GM18508 (cell line): Measurements from ENCODE around the gene FCGR1A.
"Not testable (repeated sequence)": the region's sequence is repeated elsewhere in the genome, so short reads cannot be mapped to it uniquely, and the experiment has no call there.

Source experiments
- ATAC-seq: cut with Tn5 transposase; IDR thresholded peaks from one replicate; pipeline ENCODE4 v1.9.1; 2021; ENCODE audit warnings: moderate number of reproducible peaks; ENCODE audit not compliant: insufficient read depth, unreplicated experiment

Gene FCGR1A

DNA sequence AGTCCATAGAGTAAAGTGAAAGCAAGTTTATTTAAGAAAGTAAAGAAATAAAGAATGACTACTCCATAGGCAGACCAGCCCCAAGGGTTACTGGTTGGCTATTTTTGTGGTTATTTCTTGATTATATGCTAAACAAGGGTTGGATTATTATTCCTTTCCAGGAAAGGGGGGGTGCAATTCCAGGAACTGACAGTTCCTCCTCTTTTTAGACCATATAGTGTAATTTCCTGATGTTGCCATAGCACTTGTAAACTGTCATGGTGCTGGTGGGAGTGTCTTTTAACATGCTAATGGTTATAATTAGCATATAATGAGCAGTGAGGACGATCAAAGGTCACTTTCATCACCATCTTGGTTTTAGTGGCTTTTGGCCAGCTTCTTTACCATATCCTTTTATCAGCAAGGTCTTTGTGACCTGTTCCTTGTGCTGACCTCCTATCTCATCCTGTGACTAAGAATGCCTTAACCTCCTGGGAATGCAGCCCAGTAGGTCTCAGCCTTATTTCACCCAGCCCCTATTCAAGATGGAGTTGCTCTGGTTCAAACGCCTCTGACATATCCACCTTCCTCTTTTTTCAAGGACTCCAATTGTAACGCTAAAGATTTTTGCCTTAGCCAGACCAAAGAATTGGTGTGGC is 6.9 kb upstream of the FCGR1A start:
- not testable (repeated sequence) for ATAC-seq

DNA sequence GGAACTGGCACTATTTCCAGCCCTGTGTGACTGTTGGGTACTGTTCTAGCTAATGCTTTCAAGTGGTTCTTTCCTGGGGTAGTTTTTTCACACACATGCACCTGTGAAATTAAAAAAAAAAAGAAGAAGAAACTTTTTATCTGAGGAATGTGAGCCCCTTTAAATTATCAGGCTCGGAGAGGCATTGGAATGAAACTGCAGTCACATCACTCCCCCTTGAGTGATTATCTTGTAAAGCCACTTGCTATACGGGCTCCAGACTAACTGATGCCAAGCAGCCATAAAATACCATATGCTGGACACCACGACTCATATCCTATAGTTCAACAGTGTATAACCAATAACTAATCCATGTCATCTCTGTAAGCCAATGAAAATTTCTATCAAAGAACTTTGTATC is 5.4 kb upstream of the FCGR1A start:
- not testable (repeated sequence) for ATAC-seq

DNA sequence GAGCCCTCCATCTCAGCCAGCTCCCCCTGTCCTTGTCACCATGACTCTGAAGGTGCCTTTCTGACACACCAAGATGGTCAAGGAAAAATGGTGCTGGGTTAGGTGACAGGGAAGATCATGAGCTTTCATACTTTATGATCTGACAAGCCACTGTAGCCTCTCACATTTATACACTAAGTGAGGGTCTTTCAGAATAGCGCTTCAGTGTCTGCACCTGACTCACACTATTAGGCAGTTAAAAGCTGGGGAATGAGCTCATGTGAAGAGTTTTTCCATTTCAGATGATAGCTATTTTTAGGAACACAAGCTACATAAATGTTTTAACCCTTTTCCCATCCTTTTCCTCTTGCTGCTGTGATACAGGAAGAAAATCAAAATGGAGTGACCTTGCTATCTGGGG is 4.2 kb upstream of the FCGR1A start:
- ATAC-seq, result not testable (repeated sequence)

DNA sequence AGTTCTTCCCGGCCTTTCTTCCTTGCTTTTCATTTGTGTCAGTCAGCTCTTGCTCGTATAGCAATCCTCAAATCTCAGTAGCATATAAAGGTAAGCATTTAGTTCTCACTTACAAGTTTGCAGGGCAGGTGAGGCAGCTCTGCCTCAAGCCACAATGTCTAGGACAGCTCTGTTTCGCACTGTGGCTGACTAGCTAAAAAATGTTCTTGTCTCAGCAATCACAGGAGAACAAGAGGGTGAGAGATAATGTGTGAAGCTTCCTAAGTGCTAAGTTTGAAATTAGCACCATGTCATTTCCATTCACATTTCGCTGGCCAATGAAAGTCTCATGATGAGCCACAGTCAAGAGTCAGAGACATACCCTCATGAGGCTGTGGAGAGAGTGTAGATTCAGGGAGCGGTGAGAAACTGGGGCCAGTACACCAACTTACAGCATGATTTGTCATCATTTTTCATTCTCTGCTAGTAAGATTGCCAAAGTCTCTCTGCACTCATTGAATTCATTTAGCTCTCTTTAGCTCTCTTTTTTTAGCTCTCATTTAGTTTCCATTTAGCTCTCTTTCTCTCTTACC is 995 bp upstream of the FCGR1A start:
- not testable (repeated sequence) for ATAC-seq

DNA sequence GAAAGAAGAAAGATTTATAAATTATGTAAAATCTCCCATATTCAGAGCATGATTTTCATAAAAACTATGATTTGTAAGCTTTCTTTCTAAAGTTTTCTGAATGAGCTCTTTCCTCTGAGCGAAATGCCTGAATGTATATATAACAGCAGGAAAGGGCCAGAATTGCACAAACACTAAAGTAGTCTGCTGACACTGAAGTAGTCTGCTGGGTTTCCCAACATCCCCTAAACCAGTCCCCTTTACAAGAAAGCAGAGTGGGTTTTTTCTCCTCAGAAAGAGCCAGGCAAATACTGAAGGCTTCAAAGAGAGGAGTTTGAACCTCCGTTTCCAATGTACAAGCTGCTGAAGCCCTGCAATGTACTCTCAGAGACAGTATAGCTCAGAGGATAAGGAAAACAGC is 795 bp downstream of the FCGR1A start:
- ATAC-seq, result not testable (repeated sequence)

DNA sequence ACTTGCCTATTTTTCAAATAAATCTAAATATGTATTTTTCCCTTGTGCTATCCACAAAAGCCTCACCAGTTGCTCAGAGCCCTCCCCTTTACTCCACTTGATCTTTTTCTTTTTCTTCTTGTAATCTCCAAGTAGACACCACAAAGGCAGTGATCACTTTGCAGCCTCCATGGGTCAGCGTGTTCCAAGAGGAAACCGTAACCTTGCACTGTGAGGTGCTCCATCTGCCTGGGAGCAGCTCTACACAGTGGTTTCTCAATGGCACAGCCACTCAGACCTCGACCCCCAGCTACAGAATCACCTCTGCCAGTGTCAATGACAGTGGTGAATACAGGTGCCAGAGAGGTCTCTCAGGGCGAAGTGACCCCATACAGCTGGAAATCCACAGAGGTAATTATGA is 1.4 kb downstream of the FCGR1A start:
- not testable (repeated sequence) for ATAC-seq

DNA sequence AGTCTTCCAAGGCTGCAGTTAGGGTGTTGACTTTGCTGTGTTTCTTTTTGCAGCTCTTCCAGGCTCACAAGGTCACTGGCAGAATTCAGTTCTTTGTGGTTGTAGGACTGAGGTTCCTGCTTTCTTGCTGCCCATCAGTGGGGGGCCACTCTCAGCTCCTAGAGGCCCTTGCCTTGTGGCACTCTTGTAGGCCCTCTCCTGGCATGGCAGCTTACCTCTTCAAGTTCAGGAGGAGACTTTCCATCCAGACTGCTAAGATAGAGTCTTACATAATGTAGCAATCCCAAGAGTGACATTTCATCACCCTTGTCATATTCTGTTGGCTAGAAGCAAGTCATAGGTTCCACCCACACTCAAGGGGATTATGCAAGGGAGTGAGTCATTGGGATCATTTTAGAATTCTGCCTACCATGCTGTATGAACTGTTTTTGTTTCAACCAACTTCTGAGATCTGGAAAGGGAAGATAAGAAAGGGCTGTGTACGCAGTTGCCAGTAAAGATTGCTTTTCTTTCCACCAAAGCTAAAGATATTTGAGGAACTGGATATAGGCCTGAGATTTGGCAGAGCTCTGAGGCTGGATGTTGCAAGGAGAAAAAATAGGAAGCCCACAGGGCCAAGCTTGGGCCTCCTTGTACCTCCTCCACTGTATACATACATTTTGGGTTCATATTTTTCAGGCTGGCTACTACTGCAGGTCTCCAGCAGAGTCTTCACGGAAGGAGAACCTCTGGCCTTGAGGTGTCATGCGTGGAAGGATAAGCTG is 5.4 kb downstream of the FCGR1A start:
- not testable (repeated sequence) for ATAC-seq

DNA sequence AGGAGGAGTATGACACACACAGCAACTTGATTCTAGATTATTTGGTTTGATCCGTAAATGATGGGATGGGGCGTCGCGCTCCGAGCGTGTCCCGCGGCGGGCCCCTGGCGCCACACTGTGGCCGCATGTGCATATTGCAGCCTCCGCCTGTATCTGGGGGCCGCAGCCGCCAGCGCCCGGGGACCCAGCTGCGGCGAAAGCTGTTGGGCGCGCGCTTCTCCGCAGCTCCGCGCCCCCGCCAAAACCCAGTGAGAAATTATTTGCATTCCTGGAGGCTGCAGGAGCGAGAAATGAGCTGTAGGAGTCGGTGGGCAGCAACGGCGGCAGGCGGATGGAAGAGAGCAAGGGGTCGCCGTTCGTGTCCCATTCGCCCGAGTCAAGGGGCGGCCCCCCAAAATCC is 10.0 kb downstream of the FCGR1A start:
- not testable (repeated sequence) for ATAC-seq

DNA sequence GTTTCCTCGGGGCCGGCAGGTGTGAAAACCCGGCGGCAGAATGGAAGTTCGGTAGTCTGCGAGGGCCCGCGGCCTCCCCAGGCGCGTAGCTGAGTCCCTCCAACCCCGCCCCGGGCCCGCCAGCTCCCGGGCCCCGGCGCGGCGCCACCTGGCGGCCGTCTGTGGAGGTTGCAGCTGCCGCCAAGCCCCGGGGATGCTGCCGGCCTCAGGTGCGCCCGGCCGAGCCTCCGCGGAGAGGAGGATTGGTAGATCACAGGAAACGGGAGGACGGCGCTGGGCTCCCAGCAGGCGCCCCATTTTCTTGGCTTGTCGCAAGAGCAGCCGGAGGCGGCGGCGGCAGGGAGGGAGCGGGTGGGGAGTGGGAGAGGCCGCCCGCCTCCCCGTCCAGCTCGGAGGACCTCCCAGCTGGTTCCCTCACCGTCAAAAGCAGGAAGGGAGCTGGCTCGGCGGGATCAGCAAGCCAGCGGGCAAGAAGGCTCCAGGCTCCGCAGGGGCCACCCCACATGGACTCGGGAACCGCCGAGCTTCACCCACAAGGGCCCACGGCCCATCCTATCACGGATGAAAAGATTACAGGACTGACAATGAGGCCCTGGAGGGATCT is 10.5 kb downstream of the FCGR1A start:
- not testable (repeated sequence) for ATAC-seq

DNA sequence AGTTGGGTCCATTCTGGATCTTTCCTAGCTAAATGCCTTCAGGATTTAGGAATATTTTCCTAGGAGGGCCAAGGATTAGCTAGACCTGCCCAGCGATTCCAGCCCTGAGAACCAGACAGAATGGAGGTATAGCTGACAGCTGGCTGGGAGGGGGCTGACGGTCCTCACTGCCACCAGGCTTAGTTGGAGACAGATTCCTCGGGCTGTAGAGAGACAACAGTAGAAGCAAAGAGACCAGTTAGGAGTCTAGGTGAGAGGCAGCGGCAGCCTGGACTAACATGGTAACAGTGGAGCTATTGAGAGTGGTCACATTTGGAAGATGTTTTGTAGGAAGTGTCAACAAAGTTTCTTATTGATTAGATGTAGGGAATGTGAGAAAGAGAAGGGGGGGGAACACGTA is 11.4 kb downstream of the FCGR1A start:
- ATAC-seq, result not testable (repeated sequence)

DNA sequence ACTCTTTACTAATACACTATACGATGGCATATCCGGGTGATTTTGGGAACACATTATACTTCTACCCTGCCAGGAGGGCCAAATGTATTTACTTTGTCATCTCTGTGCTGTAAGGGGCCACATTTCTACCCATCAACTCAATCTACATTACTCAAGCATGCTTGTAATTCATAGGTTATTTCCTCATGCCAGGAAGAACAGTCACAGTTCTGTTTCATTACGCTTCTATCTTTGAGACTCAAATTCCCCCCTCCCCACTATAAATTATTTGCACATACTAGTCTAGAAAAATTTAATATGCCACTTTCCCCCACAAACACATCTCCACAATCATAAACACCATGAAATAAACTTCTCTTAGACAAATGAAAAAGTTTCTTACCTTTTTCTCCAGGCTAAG is 19.1 kb downstream of the FCGR1A start:
- not testable (repeated sequence) for ATAC-seq

DNA sequence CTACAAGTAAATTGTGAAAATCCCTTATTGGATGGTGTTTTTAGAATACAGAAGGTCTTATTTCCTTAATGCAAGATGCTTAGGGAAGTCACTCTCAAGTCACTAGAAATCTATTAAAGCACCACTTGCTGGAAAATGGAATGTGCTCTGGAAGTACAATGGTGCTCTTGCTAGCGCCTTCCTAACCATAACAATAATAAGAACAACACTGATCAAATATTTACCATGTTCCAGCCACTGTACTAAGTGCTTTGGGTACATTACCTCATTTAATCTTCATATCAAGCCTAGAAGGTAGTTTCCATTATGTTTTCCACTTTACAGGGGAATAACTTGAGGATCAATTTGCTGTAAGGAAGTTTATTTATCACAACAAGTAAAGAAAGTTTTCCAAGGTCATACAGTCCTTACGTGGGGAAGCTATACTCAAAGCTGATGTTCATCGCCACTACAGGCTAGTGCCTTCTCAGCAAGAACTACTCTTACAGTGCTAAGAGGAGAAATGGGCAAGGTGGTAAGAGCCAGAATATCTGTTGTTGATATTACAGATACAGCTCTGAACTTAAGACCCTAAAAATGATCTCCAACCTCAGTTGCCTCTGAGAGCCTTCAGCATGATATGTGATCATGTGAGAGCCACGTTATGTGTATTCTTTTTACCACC is 22.1 kb downstream of the FCGR1A start:
- not testable (repeated sequence) for ATAC-seq

DNA sequence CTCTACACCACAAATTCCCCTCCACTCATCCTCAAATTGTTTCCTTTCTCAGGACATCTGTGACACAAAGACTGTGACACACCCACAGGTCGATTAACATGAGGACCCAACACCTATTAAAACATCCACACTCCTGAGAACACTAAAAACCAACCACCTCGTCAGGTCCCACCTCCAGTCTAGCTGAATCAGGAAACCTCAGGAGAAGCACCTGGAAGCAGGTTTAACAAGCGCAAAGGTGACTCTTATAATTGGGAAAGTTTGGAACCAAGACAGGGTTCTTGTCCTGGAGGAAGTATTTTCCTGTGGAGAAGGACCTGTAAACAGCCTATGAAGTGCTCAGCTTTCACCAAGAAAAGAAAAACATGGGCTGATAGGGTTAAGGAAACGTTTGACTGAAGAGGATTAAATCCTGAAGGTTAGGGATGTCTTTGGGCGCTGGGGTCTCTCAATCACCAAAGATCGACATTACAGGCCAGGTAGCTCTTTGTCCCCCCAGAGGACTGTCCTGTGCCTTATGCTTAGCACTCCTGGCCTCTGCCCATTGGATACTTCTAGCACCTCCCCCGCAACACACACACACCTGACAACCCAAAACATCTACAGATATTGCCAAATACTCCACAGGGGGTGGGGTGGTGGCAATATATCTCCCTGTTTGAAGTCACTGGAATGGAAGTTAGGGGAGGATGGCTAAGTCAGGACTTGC is 28.4 kb downstream of the FCGR1A start:
- not testable (repeated sequence) for ATAC-seq

DNA sequence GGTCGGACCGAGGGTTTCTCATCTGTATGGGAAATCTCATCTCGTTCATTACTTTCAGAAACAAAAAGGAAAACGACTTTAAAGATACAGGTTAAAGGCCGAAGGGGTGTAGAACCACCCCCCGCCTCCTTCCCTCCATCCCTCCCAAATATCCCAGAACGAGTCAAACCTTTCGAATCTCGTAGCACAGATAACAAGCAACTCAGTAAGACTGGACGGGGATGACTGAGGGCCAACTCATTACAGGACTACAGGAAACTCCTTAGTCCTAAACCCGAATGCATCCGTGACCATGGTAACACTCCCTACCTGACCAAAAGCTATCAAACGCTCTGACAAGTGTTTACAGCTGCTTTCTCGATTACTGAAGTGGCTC is 29.0 kb downstream of the FCGR1A start:
- not testable (repeated sequence) for ATAC-seq

DNA sequence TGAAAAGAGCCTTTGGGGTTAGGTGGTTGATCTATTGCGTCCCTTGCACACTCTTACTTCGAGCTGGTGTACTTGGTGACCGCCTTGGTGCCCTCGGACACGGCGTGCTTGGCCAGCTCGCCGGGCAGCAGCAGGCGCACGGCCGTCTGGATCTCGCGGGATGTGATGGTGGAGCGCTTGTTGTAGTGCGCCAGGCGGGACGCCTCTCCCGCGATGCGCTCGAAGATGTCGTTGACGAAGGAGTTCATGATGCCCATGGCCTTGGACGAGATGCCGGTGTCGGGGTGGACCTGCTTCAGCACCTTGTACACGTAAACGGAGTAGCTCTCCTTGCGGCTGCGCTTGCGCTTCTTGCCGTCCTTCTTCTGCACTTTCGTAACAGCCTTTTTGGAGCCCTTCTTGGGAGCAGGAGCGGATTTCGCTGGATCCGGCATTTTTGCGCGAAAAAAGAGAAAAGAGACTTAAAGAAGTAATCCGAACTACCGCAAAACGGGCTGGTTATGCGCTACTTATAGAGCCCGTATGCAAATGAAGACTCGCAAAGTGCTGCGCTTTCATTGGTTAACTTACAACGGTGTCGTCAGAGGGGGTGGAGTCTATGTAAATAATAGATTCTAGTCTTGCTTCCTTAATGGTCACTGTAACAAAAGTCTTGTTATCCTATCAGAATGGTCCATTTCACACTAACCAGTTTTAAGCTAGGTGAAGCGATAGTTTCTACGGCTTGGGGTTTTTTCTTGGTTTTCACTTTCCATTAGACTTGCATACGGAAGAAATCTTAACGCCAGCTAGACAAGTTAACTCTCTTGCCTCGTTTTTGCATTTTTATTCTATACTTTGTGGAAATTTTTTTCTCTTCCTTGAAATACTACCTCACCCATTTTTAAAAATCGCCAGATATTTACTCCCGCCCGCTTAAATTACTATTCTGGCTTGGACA is 29.7 kb downstream of the FCGR1A start:
- ATAC-seq, result peak; percentile 47

DNA sequence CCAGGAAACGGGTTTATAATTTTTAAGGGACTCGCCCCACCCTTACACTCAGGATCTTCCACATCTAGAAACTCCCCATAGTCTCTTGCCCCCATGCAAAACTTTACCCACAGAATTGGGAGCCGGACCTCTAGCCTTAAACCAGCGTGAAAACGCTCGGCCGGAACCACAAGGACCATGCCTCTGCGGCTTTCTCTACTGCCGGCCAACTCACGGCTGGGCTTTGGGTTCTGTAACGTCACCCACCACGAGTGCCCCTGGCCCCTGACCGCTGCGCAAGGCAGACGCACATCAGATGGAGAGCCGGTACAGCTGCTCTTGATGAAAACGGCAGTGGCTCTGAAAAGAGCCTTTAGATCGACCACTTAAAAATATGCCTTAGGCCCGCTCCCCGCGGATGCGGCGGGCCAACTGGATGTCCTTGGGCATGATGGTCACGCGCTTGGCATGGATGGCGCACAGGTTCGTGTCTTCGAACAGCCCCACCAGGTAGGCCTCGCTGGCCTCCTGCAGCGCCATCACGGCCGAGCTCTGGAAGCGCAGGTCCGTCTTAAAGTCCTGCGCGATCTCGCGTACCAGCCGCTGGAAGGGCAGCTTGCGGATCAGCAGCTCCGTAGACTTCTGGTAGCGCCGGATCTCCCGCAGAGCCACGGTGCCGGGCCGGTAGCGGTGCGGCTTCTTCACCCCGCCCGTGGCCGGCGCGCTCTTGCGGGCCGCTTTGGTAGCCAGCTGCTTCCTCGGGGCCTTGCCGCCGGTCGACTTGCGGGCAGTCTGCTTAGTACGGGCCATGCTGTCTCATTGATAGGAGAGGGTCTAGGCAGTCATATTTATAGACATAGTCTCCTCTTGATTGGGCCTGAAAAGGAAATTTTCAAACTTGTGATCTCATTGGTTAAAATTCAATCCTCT is 30.7 kb downstream of the FCGR1A start:
- ATAC-seq, result not testable (repeated sequence)

DNA sequence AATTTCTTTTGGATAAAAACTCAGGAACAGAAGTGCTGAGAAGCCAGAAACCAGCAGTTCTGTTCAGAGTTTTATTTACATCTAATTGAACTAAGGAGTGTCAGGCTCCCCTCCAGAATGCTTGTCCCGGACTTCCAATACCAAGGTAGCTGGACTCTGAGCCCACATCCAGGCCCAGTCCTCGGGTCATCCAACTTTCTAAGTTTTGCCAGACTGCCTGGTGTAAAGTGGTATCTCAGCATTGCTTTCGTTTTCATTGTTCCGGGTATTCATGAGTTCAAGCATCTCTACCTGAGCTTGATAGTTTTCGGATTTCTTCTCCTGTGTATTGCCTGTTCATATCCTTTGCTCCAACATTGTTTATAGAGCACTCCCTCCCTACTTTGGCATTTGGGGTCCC is 37.9 kb downstream of the FCGR1A start:
- ATAC-seq, result not testable (repeated sequence)

DNA sequence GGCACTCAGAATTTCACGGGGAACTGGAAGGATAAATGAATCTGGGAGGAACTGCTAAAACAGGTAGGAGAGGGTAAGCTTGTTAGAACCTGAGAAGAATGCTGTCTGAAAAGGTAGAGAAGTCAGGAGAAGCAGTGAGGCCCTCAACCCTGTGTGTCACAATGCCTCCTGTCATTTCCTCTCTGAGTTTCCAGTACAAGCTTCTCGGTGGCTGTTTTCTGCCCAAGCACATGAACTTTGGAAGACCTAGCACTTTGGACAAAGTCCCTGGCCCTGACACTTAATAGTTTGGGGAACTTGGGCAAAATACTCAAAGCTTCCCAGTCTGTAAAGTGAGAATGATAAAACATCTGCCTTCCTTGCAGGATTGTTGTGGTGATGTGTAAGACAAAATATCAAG is 44.1 kb downstream of the FCGR1A start:
- not testable (repeated sequence) for ATAC-seq
